NOMO-1 treated with dmso at 0.1 percent for 144 hours (cell line): ENCODE results near the gene BPNT1.

Experiments used
- DNase-seq: peaks from one replicate; lab custom pipeline; 2025; ENCODE audit not compliant: unreplicated experiment; lab: John Stamatoyannopoulos, UW

The BPNT1 gene

DNA sequence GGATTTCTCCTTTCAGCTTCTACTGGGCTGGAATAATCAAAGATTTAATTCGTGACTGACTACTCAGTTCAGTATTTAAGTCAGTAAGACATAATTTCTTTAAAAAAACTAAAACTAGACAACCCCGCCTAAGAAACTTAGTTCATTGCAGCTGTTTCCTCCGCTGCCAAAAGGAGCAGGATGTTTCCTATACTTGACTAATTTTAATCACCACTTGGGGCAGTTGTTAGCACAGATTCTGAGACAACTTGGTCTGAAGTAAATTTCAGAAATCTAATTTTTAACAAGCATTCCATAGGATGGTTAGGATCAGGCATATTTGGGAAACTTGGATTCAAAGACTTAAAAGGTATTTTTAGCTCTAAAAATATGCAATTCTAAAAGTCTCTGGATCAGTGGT is 77.3 kb downstream of the BPNT1 start:
- DNase-seq: no peak

DNA sequence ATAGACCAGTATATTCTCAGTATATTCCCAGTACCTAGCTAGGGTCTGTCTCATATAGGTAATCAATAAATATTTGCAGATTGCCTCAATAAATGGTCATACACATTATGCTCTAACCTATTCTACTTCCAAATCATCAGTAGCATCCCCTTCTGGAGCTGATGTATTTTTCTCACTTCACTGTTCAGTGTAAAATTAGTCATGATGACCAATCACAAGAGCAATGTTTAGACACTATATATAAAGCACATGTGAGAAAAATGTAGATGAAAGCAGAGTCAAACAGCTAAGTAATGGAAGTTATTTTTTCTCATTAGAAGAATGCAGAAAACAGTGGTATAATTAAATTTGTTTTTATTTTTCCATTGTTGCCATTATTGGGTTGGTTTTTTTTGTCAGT is 78.0 kb downstream of the BPNT1 start:
- no peak for DNase-seq
